ENCODE results near the gene MYO15A. TPM values are rescaled to one million over a fixed set of nuclear protein-coding genes. Genes with fewer than 3 reads are reported as not detected.

The MYO15A gene
- total and polyA plus RNA-seq, 2 of the 4 experiments (the other 2 are of a cell fraction), result 0.18 to 1.1 TPM

GRCh38 chr17:18119938-18120337 is 11.4 kb downstream of the MYO15A start:
- H2AK9ac ChIP-seq (replicated peaks; ENCODE audit: low read depth, low read length, poor library complexity), result no peak overlapping the region
- no peak overlapping the region for H3K4me3 ChIP-seq (ENCODE audit: insufficient read depth, low read depth, low read length)
- H3K4me2 ChIP-seq (ENCODE audit: low read depth, low read length), result no peak overlapping the region
- no peak overlapping the region for H2AK5ac ChIP-seq (ENCODE audit: low read depth, low read length)
- in situ Hi-C loops (cut with MboI; ENCODE audit: low sequenced_read_pairs) (no loop called here), intact Hi-C loops (cut with micrococcal nuclease) (no loop called here), dilution Hi-C loops (cut with HindIII; ENCODE audit: low sequenced_read_pairs, unreplicated experiment) (no loop called here)
- H2BK120ac ChIP-seq (ENCODE audit: low read depth, low read length), result no peak overlapping the region
- H4K91ac ChIP-seq (ENCODE audit: insufficient read depth, low read depth, low read length), result no peak overlapping the region
- peaks cover 9% of the 10 kb centered on the region for H3K9me3 ChIP-seq (ENCODE audit: control insufficient read depth, insufficient read depth, low read length)
- WGBS, 2 experiments (ENCODE audit: extremely low coverage in 2 of 2, insufficient read length in 1 of 2), result 98% methylated on average over 17 of the region's 30 CpGs; no CpG with 5 or more reads in 1 of the 2 experiments
- H3K27me3 ChIP-seq (ENCODE audit: control insufficient read depth, insufficient read depth, low read length), result peaks cover 7% of the 10 kb centered on the region; the same call in 1 of the 2 replicates
- no peak for TF ChIP-seq MAFK (IDR thresholded peaks at IDR 0.05; ENCODE audit: low read depth, low read length)
- TF ChIP-seq CEBPB (IDR thresholded peaks at IDR 0.05; ENCODE audit: low read depth, low read length), result no peak
- TF ChIP-seq CTCF (conservative IDR thresholded peaks at IDR 0.05; ENCODE audit: low read depth, low read length), result no peak
- no peak for TF ChIP-seq MAZ (IDR thresholded peaks at IDR 0.05; ENCODE audit: borderline replicate concordance, low read depth, low read length)
- TF ChIP-seq FOS (IDR thresholded peaks at IDR 0.05; ENCODE audit: low read depth, low read length), result no peak
- TF ChIP-seq NFE2L2 (IDR thresholded peaks at IDR 0.05; ENCODE audit: low read depth, low read length), result no peak
- TF ChIP-seq RFX5 (IDR thresholded peaks at IDR 0.05; ENCODE audit: low read depth, low read length), result no peak
- TF ChIP-seq RAD21 (IDR thresholded peaks at IDR 0.05; ENCODE audit: low read length), result no peak
- no peak for TF ChIP-seq USF2 (IDR thresholded peaks at IDR 0.05; ENCODE audit: low read depth, low read length)
- TF ChIP-seq SMC3 (IDR thresholded peaks at IDR 0.05; ENCODE audit: low read depth, low read length), result no peak
- TF ChIP-seq BHLHE40 (IDR thresholded peaks at IDR 0.05; ENCODE audit: low read depth, low read length), result no peak
- no peak for TF ChIP-seq POLR2A (IDR thresholded peaks at IDR 0.05; ENCODE audit: low read depth, low read length)
- TF ChIP-seq MXI1 (IDR thresholded peaks at IDR 0.05; ENCODE audit: borderline replicate concordance, low read depth, low read length), result no peak
- peaks cover 7% of the 10 kb centered on the region; the same call in 1 of the 2 replicates for H3K4me1 ChIP-seq (ENCODE audit: control insufficient read depth, insufficient read depth, low read length)
- H4K5ac ChIP-seq (ENCODE audit: low read depth, low read length), result no peak overlapping the region
- H3K56ac ChIP-seq (ENCODE audit: extremely low read depth, insufficient read depth, low read length), result no peak overlapping the region
- H3K14ac ChIP-seq (replicated peaks; ENCODE audit: low read depth, low read length), result no peak overlapping the region
- ChIA-PET POLR2A (ENCODE audit: unreplicated experiment) (no interaction called here), CTCF (no interaction called here)
- H2BK15ac ChIP-seq (ENCODE audit: low read depth, low read length), result no peak overlapping the region
- no peaks in the 10 kb centered on the region for H4K20me1 ChIP-seq (ENCODE audit: insufficient read depth, low read length)
- no peak overlapping the region for H3K23ac ChIP-seq (ENCODE audit: low read depth, low read length)
- H2AFZ ChIP-seq (replicated peaks; ENCODE audit: low read length, poor library complexity), result no peak overlapping the region
- ATAC-seq (ENCODE audit: low read depth) (no peak), DNase-seq (no peak)
- no peaks in the 10 kb centered on the region for H3K36me3 ChIP-seq (ENCODE audit: control insufficient read depth, insufficient read depth, low read length)
- BruUV-seq (replicated peaks), result no TSS peak
- H2BK20ac ChIP-seq (ENCODE audit: low read depth, low read length), result no peak overlapping the region
- no peak overlapping the region for H3K4ac ChIP-seq (ENCODE audit: low read depth, low read length)
- no peak overlapping the region for H3K27ac ChIP-seq (ENCODE audit: insufficient read depth, low read length)
- H3K9me1 ChIP-seq (ENCODE audit: insufficient read depth, low read length), result no peaks in the 10 kb centered on the region
- H3K18ac ChIP-seq (ENCODE audit: low read depth, low read length), result no peak overlapping the region
- no peak overlapping the region for H2BK5ac ChIP-seq (ENCODE audit: low read depth, low read length, poor library complexity, severe bottlenecking)
- no peaks in the 10 kb centered on the region for H3K79me1 ChIP-seq (ENCODE audit: low read depth in 1 of 2, low read length in 2 of 2)
- H4K8ac ChIP-seq (ENCODE audit: low read depth in 2 of 2, low read length in 2 of 2), result no peak overlapping the region
- no peak overlapping the region for H3K9ac ChIP-seq (ENCODE audit: low read depth, low read length)
